Common myeloid progenitor, CD34-positive (primary cell): ENCODE results near the gene FBXO39. TPM values are rescaled to one million over a fixed set of nuclear protein-coding genes. Genes with fewer than 3 reads are reported as not detected.
"Not testable (repeated sequence)": the region's sequence is repeated elsewhere in the genome, so short reads cannot be mapped to it uniquely, and the experiment has no call there.

Experiments
- CTCF ChIA-PET: fragments of 350-600 bp; sonication (Branson Sonifier 250); formaldehyde crosslinking; loops from one replicate; lab custom pipeline; 2021; ENCODE audit warnings: antibody characterized with exemption; lab: Charles Lee
- POLR2A ChIA-PET: fragments of 350-600 bp; sonication (Branson Sonifier 250); formaldehyde crosslinking; loops from one replicate; lab custom pipeline; 2021; ENCODE audit warnings: antibody characterized with exemption; lab: Charles Lee
- DNase-seq, 3 donors: peaks; one replicate each; pipeline versions ENCODE4 v3.0.0 to v3.0.0-alpha.2; 2013
- H3K27ac ChIP-seq, 2 experiments: 1 replicate in 1 of 2; 2 replicates in 1 of 2; pipeline ENCODE4 v1.7.0; 2013; ENCODE audit warnings: inconsistent platforms in 2 of 2, low read length in 2 of 2, mild to moderate bottlenecking in 2 of 2, low read depth in 1 of 2, moderate library complexity in 1 of 2; ENCODE audit not compliant: severe bottlenecking in 2 of 2, insufficient read depth in 1 of 2, poor library complexity in 1 of 2
- H3K27me3 ChIP-seq, 5 experiments: replicated peaks in 2 of 5; 1 replicate in 3 of 5; 2 replicates in 2 of 5; pipeline versions ENCODE4 v1.6.1 to v1.7.0; 2013; ENCODE audit warnings: low read length in 4 of 5, mild to moderate bottlenecking in 2 of 5, moderate library complexity in 2 of 5, inconsistent platforms in 1 of 5; ENCODE audit not compliant: insufficient read depth in 5 of 5, control insufficient read depth in 4 of 5
- H3K36me3 ChIP-seq, 4 experiments: 1 replicate in 2 of 4; 2 replicates in 2 of 4; pipeline versions ENCODE4 v1.6.1 to v1.7.0; 2013; ENCODE audit warnings: low read length in 3 of 4, control low read depth in 1 of 4, mild to moderate bottlenecking in 1 of 4; ENCODE audit not compliant: control insufficient read depth in 4 of 4, insufficient read depth in 4 of 4
- H3K4me1 ChIP-seq, 4 experiments: 1 replicate in 3 of 4; 2 replicates in 1 of 4; pipeline versions ENCODE4 v1.6.1 to v1.7.1; 2013; ENCODE audit warnings: low read length in 3 of 4, mild to moderate bottlenecking in 3 of 4, control low read depth in 1 of 4, inconsistent platforms in 1 of 4, moderate library complexity in 1 of 4; ENCODE audit not compliant: control insufficient read depth in 4 of 4, insufficient read depth in 4 of 4; ENCODE audit errors: control extremely low read depth in 1 of 4
- H3K4me3 ChIP-seq, 7 experiments: 1 replicate in 4 of 7; 2 replicates in 3 of 7; pipeline versions ENCODE4 v1.5.1 to v1.7.0; 2013; ENCODE audit warnings: mild to moderate bottlenecking in 7 of 7, low read length in 6 of 7, moderate library complexity in 6 of 7, inconsistent platforms in 2 of 7, low read depth in 2 of 7, control low read depth in 1 of 7; ENCODE audit not compliant: insufficient read depth in 4 of 7, control insufficient read depth in 1 of 7; ENCODE audit errors: extremely low read depth in 1 of 7
- H3K9me3 ChIP-seq, 5 experiments: 1 replicate in 4 of 5; 2 replicates in 1 of 5; pipeline versions ENCODE4 v1.6.1 to v1.7.1; 2013; ENCODE audit warnings: low read length in 4 of 5, mild to moderate bottlenecking in 2 of 5, inconsistent platforms in 1 of 5, low read depth in 1 of 5, moderate library complexity in 1 of 5; ENCODE audit not compliant: control insufficient read depth in 4 of 5, insufficient read depth in 2 of 5; ENCODE audit errors: control extremely low read depth in 1 of 5
- WGBS: methylation state at CpG from one replicate; pipeline ENCODE4 v1.1.5; 2013; ENCODE audit not compliant: insufficient coverage; 5-methylcytosine and 5-hydroxymethylcytosine counted together
- polyA plus RNA-seq: library from polyadenylated mRNA; unstranded; fragments of 120-200 nt; gene quantifications from one replicate; pipeline ENCODE4 v1.2.1, GENCODE V29; 2013

Gene FBXO39
- 0.29 TPM for polyA plus RNA-seq

DNA sequence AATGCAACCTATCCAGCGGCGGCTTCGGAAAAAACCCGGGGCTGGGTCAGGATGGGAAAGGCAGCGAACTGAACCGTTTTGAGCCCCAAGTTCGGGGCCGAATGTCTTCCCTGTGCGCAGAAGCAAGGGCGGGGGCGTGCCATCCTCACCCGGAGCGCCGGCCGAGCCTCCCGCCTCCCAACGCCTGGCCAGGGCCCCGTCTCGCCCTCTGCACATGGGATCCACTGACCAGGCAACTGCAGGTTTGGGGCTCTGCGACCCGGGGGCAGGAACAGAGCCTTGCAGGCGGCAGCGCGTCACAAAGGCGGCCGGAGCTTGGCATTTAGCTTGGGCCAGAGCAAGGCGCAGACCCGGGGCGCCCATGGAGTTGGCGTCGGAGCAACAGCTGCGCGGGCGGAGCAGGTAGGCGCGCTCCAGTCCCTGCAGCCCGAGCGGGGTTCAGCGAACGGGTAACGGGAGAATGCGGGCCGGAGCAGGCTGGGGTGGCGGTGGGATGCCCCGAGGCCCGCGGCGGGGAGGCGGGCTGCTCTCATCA lies at the start of gene FBXO39:
TSS of gene FBXO39 (plus strand) at position 345 of the 535 bp plus-strand sequence. CDS start 3,654 bp downstream, outside the sequence.
- peak in 1 of 3 donors; percentile 45 for DNase-seq
- Histone ChIP-seq H3K4me1 (peaks cover 0 to 15% (median 10%) of the 10 kb centered on the region in 4 experiments), H3K36me3 (peaks cover 17 to 39% (median 21%) of the 10 kb centered on the region in 4 experiments), H3K27ac (no peak within 1 kb of the TSS), H3K9me3 (peaks cover 3 to 29% (median 19%) of the 10 kb centered on the region in 5 experiments), H3K27me3 (peaks cover 5 to 46% (median 17%) of the 10 kb centered on the region in 5 experiments), H3K4me3 (peak within 1 kb of the TSS in 4 of 7 experiments; percentile 2 to 46 (median 20))
- ChIA-PET POLR2A (no interaction called here), CTCF (no interaction called here)
- WGBS, result 4% methylated on average over 42 of the region's 49 CpGs

DNA sequence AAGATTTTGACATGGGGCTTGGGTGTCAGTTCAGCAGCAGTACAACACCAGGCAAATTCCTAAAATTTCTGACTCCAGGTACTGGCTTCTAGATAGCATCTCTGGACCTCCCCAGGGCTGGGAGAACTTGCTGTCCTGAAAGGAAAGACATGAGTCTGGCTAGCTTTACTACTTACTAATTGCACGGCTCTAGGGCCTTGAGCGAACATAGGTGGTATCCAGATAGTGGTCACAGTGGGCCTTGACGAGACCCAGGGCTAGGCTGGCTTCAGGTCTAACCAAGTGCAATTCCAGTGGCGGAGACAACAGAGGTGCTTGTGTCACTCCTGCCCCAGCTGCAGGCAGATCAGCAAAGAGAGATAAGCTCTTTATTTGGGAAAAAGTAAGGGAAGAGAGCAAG lies 46.5 kb upstream of the FBXO39 start:
- Histone ChIP-seq H3K27me3 (peaks cover 0 to 8% (median 1%) of the 10 kb centered on the region in 5 experiments), H3K36me3 (no peaks in the 10 kb centered on the region), H3K4me3 (no peak overlapping the region), H3K4me1 (no peaks in the 10 kb centered on the region), H3K27ac (no peak overlapping the region), H3K9me3 (no peaks in the 10 kb centered on the region)
- no peak for DNase-seq
- CTCF ChIA-PET, result interaction anchor here (1.2 to 1.5 kb wide), 2 partner anchors 14 to 20 kb away, joined by 3 to 5 read pairs; no protein-coding TSS in a partner anchor
- 100% methylated on average over 4 of the region's 4 CpGs for WGBS
- POLR2A ChIA-PET, result no interaction called here

DNA sequence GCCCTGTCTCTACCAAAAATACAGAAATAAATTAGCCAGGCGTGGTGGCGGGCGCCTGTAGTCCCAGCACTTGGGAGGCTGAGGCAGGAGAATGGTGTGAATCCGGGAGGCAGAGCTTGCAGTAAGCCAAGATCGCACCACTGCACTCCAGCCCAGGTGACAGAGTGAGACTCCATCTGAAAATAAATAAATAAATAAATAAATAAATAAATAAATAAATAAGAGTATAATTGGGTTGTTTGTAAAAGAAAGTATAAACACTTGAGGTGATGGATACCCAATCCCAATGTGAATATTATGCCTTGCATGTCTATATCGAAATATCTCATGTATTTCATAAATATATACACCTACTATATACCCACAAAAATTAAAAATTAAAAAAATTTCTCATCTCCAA lies 29.4 kb upstream of the FBXO39 start:
- H3K4me3 ChIP-seq, H3K27ac ChIP-seq, CTCF ChIA-PET, H3K4me1 ChIP-seq, H3K9me3 ChIP-seq, DNase-seq, H3K36me3 ChIP-seq, H3K27me3 ChIP-seq: not testable (repeated sequence)
- POLR2A ChIA-PET, result interaction anchor here (0.5 kb wide), 1 partner anchor 144 kb away, joined by 4 read pairs; no protein-coding TSS in a partner anchor
- 100% methylated on average over 3 of the region's 6 CpGs for WGBS

DNA sequence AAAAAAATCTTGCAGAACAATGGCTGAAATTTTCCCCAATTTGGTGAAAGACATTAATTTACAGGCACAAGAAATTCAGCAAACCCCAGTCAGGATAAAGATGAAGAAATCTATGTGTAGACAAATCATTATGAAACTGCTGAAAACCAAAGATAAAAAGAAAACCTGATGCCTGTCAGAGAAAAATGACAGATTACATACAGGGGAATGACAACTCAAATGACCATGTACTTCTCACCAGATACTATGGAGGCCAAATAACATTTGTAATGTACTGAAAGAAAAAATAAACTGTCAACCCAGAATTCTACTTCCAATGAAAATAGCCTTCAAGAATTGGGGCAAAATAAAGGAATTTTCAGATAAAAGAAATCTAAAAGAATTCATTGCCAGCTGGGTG lies 27.4 kb upstream of the FBXO39 start:
- Histone ChIP-seq H3K9me3 (no peaks in the 10 kb centered on the region), H3K27ac (no peak overlapping the region), H3K4me3 (no peak overlapping the region), H3K4me1 (peaks cover 6 to 17% (median 15%) of the 10 kb centered on the region in 4 experiments), H3K36me3 (no peaks in the 10 kb centered on the region), H3K27me3 (no peaks in the 10 kb centered on the region)
- DNase-seq, result no peak
- POLR2A ChIA-PET, result no interaction called here
- CTCF ChIA-PET, result interaction anchor here (1.4 kb wide), 1 partner anchor 132 kb away, joined by 3 read pairs; no protein-coding TSS in a partner anchor

DNA sequence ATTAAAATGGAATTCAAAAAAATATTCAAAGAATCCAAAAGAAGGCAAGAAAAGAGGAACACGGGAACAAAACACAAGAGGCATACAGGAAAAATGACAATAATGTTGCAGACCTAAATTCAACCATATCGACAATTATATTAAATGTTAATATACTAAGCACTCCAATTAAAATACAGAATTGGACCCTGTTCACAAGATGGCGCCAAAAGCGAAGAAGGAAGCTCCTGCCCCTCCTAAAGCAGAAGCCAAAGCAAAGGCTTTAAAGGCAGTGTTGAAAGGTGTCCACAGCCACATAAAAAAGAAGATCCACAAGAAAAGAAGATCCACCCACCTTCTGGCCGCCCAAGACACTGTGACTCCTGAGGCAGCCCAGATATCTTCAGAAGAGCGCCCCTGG lies 26.5 kb upstream of the FBXO39 start:
- no peak overlapping the region for H3K4me3 ChIP-seq
- WGBS, result 76% methylated on average over 3 of the region's 6 CpGs
- no peaks in the 10 kb centered on the region for H3K9me3 ChIP-seq
- POLR2A ChIA-PET, result no interaction called here
- CTCF ChIA-PET, result interaction anchor here (0.9 to 1.4 kb wide), 5 partner anchors 20 to 131 kb away, joined by 3 to 4 read pairs (median 3); no protein-coding TSS in a partner anchor
- peaks cover 6 to 24% (median 20%) of the 10 kb centered on the region in 4 experiments for H3K4me1 ChIP-seq
- no peaks in the 10 kb centered on the region for H3K36me3 ChIP-seq
- H3K27me3 ChIP-seq, result no peaks in the 10 kb centered on the region
- peak; percentile 27 to 55 (median 40) for DNase-seq
- no peak overlapping the region for H3K27ac ChIP-seq

DNA sequence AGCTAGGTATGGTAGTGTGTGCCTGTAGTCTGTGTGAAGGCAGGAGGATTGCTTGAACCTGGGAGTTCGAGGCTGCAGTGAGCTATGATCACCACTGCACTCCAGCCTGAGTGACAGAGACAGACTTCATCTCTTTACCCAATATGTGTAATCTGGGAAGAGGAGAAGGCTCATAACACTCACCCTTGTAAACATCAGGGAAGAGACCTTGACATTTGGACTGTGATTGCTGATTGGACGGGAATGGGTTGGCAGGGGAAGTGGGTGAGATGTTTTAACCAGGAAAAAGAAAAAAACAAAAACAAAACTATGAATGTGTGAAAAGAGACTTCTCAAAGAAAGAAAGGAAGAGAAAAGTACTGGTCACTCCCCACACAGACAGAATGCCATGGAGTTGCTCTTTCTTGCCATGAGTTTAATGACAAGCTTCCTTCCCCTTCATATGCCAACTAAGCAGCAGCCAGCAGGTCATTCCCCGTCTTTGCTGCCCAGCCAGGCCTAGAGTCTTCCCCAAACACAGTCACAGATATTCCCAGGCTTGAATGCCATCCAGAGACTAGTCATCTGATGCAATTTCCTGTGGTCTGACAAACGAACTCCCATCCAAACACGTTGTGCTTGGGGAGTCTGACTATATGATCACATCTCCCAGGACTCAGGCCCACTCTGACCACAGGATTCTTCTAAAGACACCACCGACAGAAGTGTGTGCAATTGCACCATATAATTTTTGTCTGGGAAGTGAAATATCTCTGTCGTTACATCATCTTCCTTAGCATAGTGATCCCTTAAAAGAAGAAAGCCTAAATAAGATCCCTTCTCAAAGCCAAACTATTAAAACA lies 23.7 kb upstream of the FBXO39 start:
- Histone ChIP-seq H3K27me3 (no peaks in the 10 kb centered on the region), H3K9me3 (no peaks in the 10 kb centered on the region), H3K36me3 (no peaks in the 10 kb centered on the region), H3K27ac (peak overlapping the region in 1 of 2 experiments; percentile 52), H3K4me1 (peaks cover 6 to 49% (median 39%) of the 10 kb centered on the region in 4 experiments), H3K4me3 (peak overlapping the region in 2 of 7 experiments; percentile 2 to 54)
- 25% methylated on average over 4 of the region's 7 CpGs for WGBS
- ChIA-PET CTCF (interaction anchor here (1.2 to 1.3 kb wide), 3 partner anchors 9 to 70 kb away, joined by 3 read pairs; no protein-coding TSS in a partner anchor), POLR2A (no interaction called here)
- peak in 2 of 3 donors; percentile 39 to 50 for DNase-seq
